Coronary artery (tissue), 2 donors: ENCODE data around the gene STRADA.

ENCODE experiments used
- DNase-seq: peaks from one replicate; pipeline ENCODE4 v3.0.0-alpha.2; 2017; ENCODE audit warnings: low spot score
- H3K27ac ChIP-seq, 2 donors: fragments of 200-600 bp; sonication (generic); one replicate each; pipeline ENCODE4 v1.5.1; 2016 to 2019
- H3K4me3 ChIP-seq: fragments of 200-600 bp; sonication (generic); 2 replicates; pipeline ENCODE4 v1.5.1; 2016; ENCODE audit warnings: mild to moderate bottlenecking, moderate library complexity
- CTCF ChIP-seq: fragments of 200-600 bp; sonication (generic); IDR thresholded peaks from one replicate; pipeline ENCODE4 v1.5.1; 2019; ENCODE audit warnings: antibody characterized with exemption

STRADA gene

GRCh38 chr17:63702721-63703015, 38.9 kb downstream of the STRADA start:
- no peak for TF ChIP-seq CTCF
- H3K4me3 ChIP-seq, result no peak overlapping the region
- H3K27ac ChIP-seq, result no peak overlapping the region
- no peak for DNase-seq

GRCh38 chr17:63701868-63702720, 39.5 kb downstream of the STRADA start:
- Histone ChIP-seq H3K27ac (peak overlapping the region in 1 of 2 donors; percentile 33), H3K4me3 (no peak overlapping the region)
- no peak for DNase-seq

GRCh38 chr17:63701456-63701820, 40.2 kb downstream of the STRADA start:
- peak overlapping the region; percentile 47 to 62 for H3K27ac ChIP-seq
- DNase-seq, result no peak
- no peak for TF ChIP-seq CTCF
- H3K4me3 ChIP-seq, result peak overlapping the region; percentile 76

More at GRCh38 chr17:63701868-63702720, 39.5 kb downstream of the STRADA start:
- no peak for TF ChIP-seq CTCF

- DNase-seq, result peak; percentile 80
- peak overlapping the region; percentile 76 for H3K4me3 ChIP-seq
- no peak for TF ChIP-seq CTCF
- H3K27ac ChIP-seq, result peak overlapping the region; percentile 47 to 62
Measured at GRCh38 chr17:63700528-63701455, 40.8 kb downstream of the STRADA start.

- H3K27ac ChIP-seq, result peak within 1 kb of the TSS; percentile 47 to 62
- DNase-seq, result peak; percentile 74
- no peak for TF ChIP-seq CTCF
- peak within 1 kb of the TSS; percentile 76 for H3K4me3 ChIP-seq
Measured at GRCh38 chr17:63699638-63700527, 41.7 kb downstream of the STRADA start, which contains the start of gene LIMD2. LIMD2 (minus strand) TSS chr17:63700125; CDS start chr17:63699298, 827 bp downstream.

- Histone ChIP-seq H3K27ac (peak overlapping the region; percentile 26 to 62), H3K4me3 (peak overlapping the region; percentile 76)
- no peak for TF ChIP-seq CTCF
- DNase-seq, result peak; percentile 83
Measured at GRCh38 chr17:63698886-63699637, 42.5 kb downstream of the STRADA start.
